PC-3 (cell line): ENCODE measurements around the gene GRIK5. TPM values are rescaled to one million over a fixed set of nuclear protein-coding genes. Genes with fewer than 3 reads are reported as not detected.
A peak's percentile ranks its signal among the peaks of the same experiment; 100 is the strongest.

ENCODE experiments used
- ATAC-seq: fragments of 200-7000 bp; cut with Tn5 transposase; 2 replicates; pipeline ENCODE4 v1.9.1; 2020; ENCODE audit warnings: mild to moderate bottlenecking, moderate library complexity
- BruUV-seq: library from RNA; stranded (reverse); fragments of 400-500 nt; replicated peaks from 2 replicates; lab custom pipeline; 2021; lab: Mats Ljungman, UMichigan
- CTCF ChIA-PET: fragments of 300-600 bp; sonication (Branson Sonifier 250); formaldehyde crosslinking; loops from one replicate; lab custom pipeline; 2022; ENCODE audit warnings: antibody characterized with exemption; lab: Charles Lee
- POLR2A ChIA-PET: fragments of 300-600 bp; sonication (Branson Sonifier 250); formaldehyde crosslinking; loops from one replicate; lab custom pipeline; 2022; ENCODE audit warnings: antibody characterized with exemption; ENCODE audit not compliant: unreplicated experiment; lab: Charles Lee
- DNase-seq: peaks from one replicate; pipeline ENCODE4 v3.0.0-alpha.2; 2015
- H2AFZ ChIP-seq: fragments of 300-600 bp; sonication (generic); 2 replicates; pipeline ENCODE4 v1.6.0; 2016; ENCODE audit warnings: antibody characterized with exemption, low read length
- H3F3A ChIP-seq: fragments of 300-600 bp; sonication (generic); one replicate; pipeline ENCODE4 v1.6.0; 2017; ENCODE audit warnings: antibody characterized with exemption, low read length, control low read depth, mild to moderate bottlenecking; ENCODE audit not compliant: unreplicated experiment
- H3K27ac ChIP-seq: fragments of 300-600 bp; sonication (generic); 2 replicates; pipeline ENCODE4 v1.5.1; 2016; ENCODE audit warnings: mild to moderate bottlenecking, low read length
- H3K27me3 ChIP-seq: fragments of 300-600 bp; sonication (generic); 2 replicates; pipeline ENCODE4 v1.6.1; 2016; ENCODE audit warnings: low read length, mixed read lengths
- H3K36me3 ChIP-seq: fragments of 300-600 bp; sonication (generic); 2 replicates; pipeline ENCODE4 v1.6.1; 2016; ENCODE audit warnings: low read depth, mixed run types, low read length, mixed read lengths
- H3K4me1 ChIP-seq: fragments of 300-600 bp; sonication (generic); 2 replicates; pipeline ENCODE4 v1.5.1; 2016; ENCODE audit warnings: low read length; ENCODE audit not compliant: insufficient read depth
- H3K4me2 ChIP-seq: fragments of 300-600 bp; sonication (generic); 2 replicates; pipeline ENCODE4 v1.6.0; 2016; ENCODE audit warnings: low read length
- H3K4me3 ChIP-seq: fragments of 300-600 bp; sonication (generic); 2 replicates; pipeline ENCODE4 v1.5.1; 2016; ENCODE audit warnings: mild to moderate bottlenecking, low read length, mixed read lengths
- H3K79me2 ChIP-seq: fragments of 300-600 bp; sonication (generic); 2 replicates; pipeline ENCODE4 v1.6.1; 2017; ENCODE audit warnings: low read length, mixed read lengths
- H3K9ac ChIP-seq: fragments of 300-600 bp; sonication (generic); 2 replicates; pipeline ENCODE4 v1.6.0; 2016; ENCODE audit warnings: mild to moderate bottlenecking, low read length
- H3K9me2 ChIP-seq: fragments of 300-600 bp; sonication (generic); replicated peaks from 2 replicates; pipeline ENCODE4 v1.6.1; 2016; ENCODE audit warnings: mixed run types, low read length, mixed read lengths
- H3K9me3 ChIP-seq: fragments of 300-600 bp; sonication (generic); 2 replicates; pipeline ENCODE4 v1.6.1; 2016; ENCODE audit warnings: low read length, mixed read lengths
- H4K20me1 ChIP-seq: fragments of 300-600 bp; sonication (generic); 2 replicates; pipeline ENCODE4 v1.6.1; 2016; ENCODE audit warnings: low read length, mixed read lengths
- EZH2 ChIP-seq: fragments of 300-600 bp; sonication (generic); IDR thresholded peaks from one replicate; pipeline ENCODE4 v1.6.1; 2017; ENCODE audit warnings: antibody characterized with exemption, mild to moderate bottlenecking, low read length; ENCODE audit not compliant: unreplicated experiment
- EZH2phosphoT487 ChIP-seq: fragments of 300-600 bp; sonication (generic); IDR thresholded peaks from 2 replicates; pipeline ENCODE4 v1.6.1; 2018; ENCODE audit warnings: mild to moderate bottlenecking, antibody characterized with exemption, low read length, borderline replicate concordance
- intact Hi-C: fragments of 100-400 bp; cut with micrococcal nuclease; formaldehyde crosslinking; loops from 2 replicates; pipeline ENCODE4 v1.9.0; 2023
- total RNA-seq: library from RNA; depleted of rRNA; stranded (reverse); fragments of >200 nt; gene quantifications from 2 replicates; pipeline ENCODE4 v1.2.3, GENCODE V29; 2014
- TF ChIP-seq, protein P1 (sequence below): fragments of 300-600 bp; sonication (generic); conservative IDR thresholded peaks from 2 replicates; pipeline ENCODE4 v1.5.1; 2017; ENCODE audit warnings: antibody characterized with exemption, low read depth, mild to moderate bottlenecking, low read length

Gene GRIK5
- total RNA-seq, 1 experiment from 2014 or later, result not detected

DNA sequence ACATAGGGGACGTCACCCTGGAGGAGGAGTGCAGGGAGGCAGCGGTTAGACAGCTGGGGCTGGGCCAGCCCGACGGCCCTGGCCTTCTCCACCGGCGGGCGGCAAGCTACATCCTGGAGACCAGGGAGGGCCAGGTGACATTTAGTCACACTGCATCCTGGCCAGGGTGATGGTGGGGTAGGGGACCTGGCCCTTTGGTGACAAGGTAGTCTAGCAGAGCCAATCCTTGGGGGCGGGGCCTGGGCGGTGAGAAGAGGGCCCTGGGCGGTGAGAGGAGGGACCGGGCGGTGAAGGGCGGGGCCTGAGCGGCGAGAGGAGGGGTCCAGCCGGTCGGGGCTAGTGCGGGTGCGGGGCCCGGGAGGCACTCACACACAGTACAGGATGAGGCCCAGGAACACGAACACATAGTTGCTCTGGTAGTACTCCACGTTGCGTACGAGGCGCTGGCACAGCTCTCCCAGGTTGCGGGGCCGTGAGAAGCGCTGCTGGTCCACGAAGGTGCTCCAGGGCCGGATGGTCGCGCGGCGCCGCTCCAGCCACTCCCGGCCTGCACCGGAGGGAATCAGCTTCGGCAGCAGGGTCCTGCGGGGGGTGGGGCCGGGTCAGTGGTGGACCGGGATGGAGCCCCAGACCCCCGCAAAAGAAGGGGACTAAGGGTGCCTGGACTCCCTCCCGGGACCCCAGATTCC is 111.5 kb downstream of the GRIK5 start:
- BruUV-seq, result TSS peak; percentile 89
- CTCF ChIA-PET, result interaction anchor here (1.3 to 1.7 kb wide), 2 partner anchors 76 to 85 kb away, joined by 3 to 5 read pairs; no protein-coding TSS in a partner anchor

DNA sequence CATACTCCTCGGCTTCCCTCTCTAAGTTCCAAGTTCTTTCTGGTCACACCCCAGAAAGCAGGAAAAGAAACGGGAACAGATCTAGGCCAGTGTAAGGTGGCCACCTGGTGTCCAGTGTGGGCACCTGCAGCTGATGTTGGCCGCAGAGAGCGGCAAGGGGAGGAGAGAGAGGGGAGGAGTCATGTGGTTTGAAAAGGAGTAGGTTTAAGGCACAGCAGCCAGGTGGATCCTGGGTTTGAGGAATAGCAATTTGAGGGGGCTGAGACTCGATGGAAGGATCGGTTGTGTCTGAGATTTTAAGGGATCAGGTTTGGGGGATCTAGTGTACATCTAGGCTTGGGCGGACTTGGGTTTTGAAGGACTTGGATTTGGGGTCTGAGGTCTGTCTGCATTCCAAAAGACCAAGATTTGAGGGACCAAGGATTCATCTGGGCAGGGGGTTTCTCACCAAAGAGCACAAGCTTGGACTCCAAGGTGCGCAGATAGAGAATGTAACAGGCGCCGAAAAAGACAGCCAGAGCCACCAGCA is 112.1 kb downstream of the GRIK5 start:
- H2AFZ ChIP-seq, result peak overlapping the region; percentile 88

More for the DNA sequence above, 111.5 kb downstream of the GRIK5 start:
- Histone ChIP-seq H3F3A (no peaks in the 10 kb centered on the region), H3K9me3 (no peaks in the 10 kb centered on the region), H3K27ac (peak overlapping the region; percentile 47), H4K20me1 (no peaks in the 10 kb centered on the region), H3K4me3 (peak overlapping the region; percentile 88), H3K9ac (peak overlapping the region; percentile 86), H3K4me1 (peaks cover 15% of the 10 kb centered on the region), H3K27me3 (no peaks in the 10 kb centered on the region), H2AFZ (peak overlapping the region; percentile 88), H3K9me2 (no peaks in the 10 kb centered on the region), H3K79me2 (no peaks in the 10 kb centered on the region), H3K36me3 (no peaks in the 10 kb centered on the region), H3K4me2 (peak overlapping the region; percentile 99)
- POLR2A ChIA-PET, result no interaction called here
- peak; percentile 75 for ATAC-seq
- TF ChIP-seq, protein P1, sequence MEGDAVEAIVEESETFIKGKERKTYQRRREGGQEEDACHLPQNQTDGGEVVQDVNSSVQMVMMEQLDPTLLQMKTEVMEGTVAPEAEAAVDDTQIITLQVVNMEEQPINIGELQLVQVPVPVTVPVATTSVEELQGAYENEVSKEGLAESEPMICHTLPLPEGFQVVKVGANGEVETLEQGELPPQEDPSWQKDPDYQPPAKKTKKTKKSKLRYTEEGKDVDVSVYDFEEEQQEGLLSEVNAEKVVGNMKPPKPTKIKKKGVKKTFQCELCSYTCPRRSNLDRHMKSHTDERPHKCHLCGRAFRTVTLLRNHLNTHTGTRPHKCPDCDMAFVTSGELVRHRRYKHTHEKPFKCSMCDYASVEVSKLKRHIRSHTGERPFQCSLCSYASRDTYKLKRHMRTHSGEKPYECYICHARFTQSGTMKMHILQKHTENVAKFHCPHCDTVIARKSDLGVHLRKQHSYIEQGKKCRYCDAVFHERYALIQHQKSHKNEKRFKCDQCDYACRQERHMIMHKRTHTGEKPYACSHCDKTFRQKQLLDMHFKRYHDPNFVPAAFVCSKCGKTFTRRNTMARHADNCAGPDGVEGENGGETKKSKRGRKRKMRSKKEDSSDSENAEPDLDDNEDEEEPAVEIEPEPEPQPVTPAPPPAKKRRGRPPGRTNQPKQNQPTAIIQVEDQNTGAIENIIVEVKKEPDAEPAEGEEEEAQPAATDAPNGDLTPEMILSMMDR, result no peak
- TF ChIP-seq EZH2 (no peak), EZH2phosphoT487 (no peak)
- intact Hi-C loops, result loop anchor here (2.0 to 10.0 kb wide), 4 partner anchors 71 to 164 kb away; partner anchors contain the start of gene CEACAM3
- peak; percentile 60 for DNase-seq

More for the DNA sequence above, 112.1 kb downstream of the GRIK5 start:
- Histone ChIP-seq H3K4me3 (peak overlapping the region; percentile 88), H3K4me2 (peak overlapping the region; percentile 99), H3K4me1 (peaks cover 15% of the 10 kb centered on the region), H3K9me3 (no peaks in the 10 kb centered on the region), H4K20me1 (no peaks in the 10 kb centered on the region), H3K9me2 (no peaks in the 10 kb centered on the region), H3K27ac (peak overlapping the region; percentile 48), H3K27me3 (no peaks in the 10 kb centered on the region), H3F3A (no peaks in the 10 kb centered on the region), H3K79me2 (no peaks in the 10 kb centered on the region), H3K36me3 (no peaks in the 10 kb centered on the region), H3K9ac (peak overlapping the region; percentile 86)
- intact Hi-C loops, result loop anchor here (2.0 to 10.0 kb wide), 4 partner anchors 71 to 163 kb away; partner anchors contain the start of gene CEACAM3
- no peak for TF ChIP-seq EZH2phosphoT487
- TF ChIP-seq EZH2, result no peak
- TF ChIP-seq, protein P1, result peak; percentile 84
- BruUV-seq, result no TSS peak
- ATAC-seq (peak; percentile 73), DNase-seq (peak; percentile 87)
- ChIA-PET CTCF (interaction anchor here (1.7 kb wide), 1 partner anchor 77 kb away, joined by 5 read pairs; no protein-coding TSS in a partner anchor), POLR2A (interaction anchor here (0.7 kb wide), 1 partner anchor 96 kb away, joined by 3 read pairs; no protein-coding TSS in a partner anchor)
